HepG2 (cell line): ENCODE data around the gene DOC2A. TPM values are rescaled to one million over a fixed set of nuclear protein-coding genes. Genes with fewer than 3 reads are reported as not detected.

Experiments used
- ARNT2 ChIP-seq: sonication (generic); formaldehyde crosslinking; IDR thresholded peaks from 2 replicates; pipeline ENCODE4 v1.8.0; 2022; ENCODE audit warnings: mild to moderate bottlenecking, low read depth, missing genetic modification reagents, moderate library complexity
- ATF4 ChIP-seq, 2 experiments: fragments of 450-650 bp in 1 of 2; sonication (generic) in 1 of 2; formaldehyde crosslinking; IDR thresholded peaks; 2 replicates each; pipeline versions ENCODE4 v1.5.0 to v1.8.0; 2020 to 2022; ENCODE audit warnings: mild to moderate bottlenecking in 1 of 2, missing genetic modification reagents in 1 of 2
- FOXP4 ChIP-seq: sonication (generic); formaldehyde crosslinking; IDR thresholded peaks from 2 replicates; pipeline ENCODE4 v1.4.0; 2020; ENCODE audit warnings: missing genetic modification reagents
- HIVEP1 ChIP-seq: sonication (generic); formaldehyde crosslinking; IDR thresholded peaks from 2 replicates; pipeline ENCODE4 v1.4.0; 2020; ENCODE audit warnings: mild to moderate bottlenecking, missing genetic modification reagents
- HNF4A ChIP-seq: sonication (generic); formaldehyde crosslinking; IDR thresholded peaks from 2 replicates; pipeline ENCODE4 v1.4.0; 2020; ENCODE audit warnings: missing genetic modification reagents
- HNRNPL ChIP-seq: fragments of 200-400 bp; formaldehyde crosslinking; IDR thresholded peaks from 2 replicates; pipeline ENCODE4 v1.6.1; 2017; ENCODE audit warnings: mild to moderate bottlenecking, low read depth, low read length
- HOMEZ ChIP-seq: IDR thresholded peaks from 2 replicates; pipeline ENCODE4 v1.6.1; 2016; ENCODE audit warnings: low read depth
- KAT8 ChIP-seq: IDR thresholded peaks from 2 replicates; pipeline ENCODE4 v1.6.1; 2016; ENCODE audit warnings: missing genetic modification reagents, missing compliant biosample characterization
- KDM6A ChIP-seq: IDR thresholded peaks from 2 replicates; pipeline ENCODE4 v1.6.1; 2016; ENCODE audit warnings: low read depth
- MAF1 ChIP-seq: sonication (generic); formaldehyde crosslinking; IDR thresholded peaks from 2 replicates; pipeline ENCODE4 v1.5.0; 2020; ENCODE audit warnings: missing genetic modification reagents, borderline replicate concordance
- MTF1 ChIP-seq: sonication (generic); formaldehyde crosslinking; IDR thresholded peaks from 2 replicates; pipeline ENCODE4 v1.5.0; 2020; ENCODE audit warnings: missing genetic modification reagents
- MXD3 ChIP-seq: IDR thresholded peaks from 2 replicates; pipeline ENCODE4 v1.6.1; 2016; ENCODE audit warnings: mild to moderate bottlenecking, missing biosample characterization, missing genetic modification reagents
- NR2F2 ChIP-seq: IDR thresholded peaks from 2 replicates; pipeline ENCODE4 v1.6.1; 2012; ENCODE audit warnings: low read depth, inconsistent platforms, borderline replicate concordance
- SP4 ChIP-seq: sonication (generic); formaldehyde crosslinking; IDR thresholded peaks from 2 replicates; pipeline ENCODE4 v1.8.1; 2023; ENCODE audit warnings: mild to moderate bottlenecking, missing genetic modification reagents
- U2AF2 ChIP-seq: fragments of 200-400 bp; formaldehyde crosslinking; IDR thresholded peaks from 2 replicates; pipeline ENCODE4 v1.6.1; 2017; ENCODE audit warnings: low read depth, mild to moderate bottlenecking, low read length
- ZFYVE20 ChIP-seq: sonication (generic); formaldehyde crosslinking; IDR thresholded peaks from 2 replicates; pipeline ENCODE4 v1.8.0; 2023; ENCODE audit warnings: low read depth, mild to moderate bottlenecking, moderate library complexity, missing genetic modification reagents, borderline replicate concordance
- ZNF207 ChIP-seq: fragments of 450-650 bp; IDR thresholded peaks from 2 replicates; pipeline ENCODE4 v1.6.1; 2016; ENCODE audit warnings: antibody characterized with exemption, borderline replicate concordance
- ZNF234 ChIP-seq: sonication (generic); formaldehyde crosslinking; conservative IDR thresholded peaks from 2 replicates; pipeline ENCODE4 v1.5.1; 2020; ENCODE audit warnings: mild to moderate bottlenecking, missing genetic modification reagents
- ZNF484 ChIP-seq: sonication (generic); formaldehyde crosslinking; IDR thresholded peaks from 2 replicates; pipeline ENCODE4 v1.5.1; 2020; ENCODE audit warnings: mild to moderate bottlenecking, low read depth, missing genetic modification reagents, borderline replicate concordance
- ZNF556 ChIP-seq: sonication (generic); formaldehyde crosslinking; IDR thresholded peaks from 2 replicates; pipeline ENCODE4 v1.4.0; 2020; ENCODE audit warnings: mild to moderate bottlenecking, missing genetic modification reagents, borderline replicate concordance
- ZNF577 ChIP-seq: sonication (generic); formaldehyde crosslinking; IDR thresholded peaks from 2 replicates; pipeline ENCODE4 v1.4.0; 2020; ENCODE audit warnings: mild to moderate bottlenecking, low read depth, missing genetic modification reagents, borderline replicate concordance
- ZNF790 ChIP-seq: sonication (generic); formaldehyde crosslinking; IDR thresholded peaks from 2 replicates; pipeline ENCODE4 v1.8.0; 2022; ENCODE audit warnings: missing genetic modification reagents, mild to moderate bottlenecking, borderline replicate concordance
- ZSCAN21 ChIP-seq: sonication (generic); formaldehyde crosslinking; IDR thresholded peaks from 2 replicates; pipeline ENCODE4 v1.8.0; 2022; ENCODE audit warnings: mild to moderate bottlenecking, missing genetic modification reagents, moderate library complexity, borderline replicate concordance
- polyA plus RNA-seq, 8 experiments: library from polyadenylated mRNA; depleted of rRNA in 3 of 8; stranded (reverse) in 7 of 8; unstranded in 1 of 8; fragments of >200 nt; fragmentation: Illumina TruSeq in 4 of 8; extraction: Trizol in 4 of 8; gene quantifications; 2 replicates each; pipeline versions ENCODE4 v1.2.1 to v1.2.3, GENCODE V29; 2011 to 2016; ENCODE audit warnings: low read depth in 4 of 8, missing spikeins in 1 of 8, mixed read lengths in 1 of 8; ENCODE audit not compliant: insufficient read depth in 1 of 8
- total RNA-seq, 5 experiments: library from RNA; depleted of rRNA; stranded (reverse); fragments of >200 nt; fragmentation: Illumina TruSeq; extraction: Trizol; gene quantifications; 2 replicates each; pipeline ENCODE4 v1.2.3, GENCODE V29; 2016; ENCODE audit warnings: low read depth in 1 of 5
- TF ChIP-seq, protein P1 (sequence below): sonication (generic); formaldehyde crosslinking; IDR thresholded peaks from 2 replicates; pipeline ENCODE4 v1.5.0; 2020; ENCODE audit warnings: missing genetic modification reagents
- TF ChIP-seq, protein P2 (sequence below): sonication (generic); formaldehyde crosslinking; IDR thresholded peaks from 2 replicates; pipeline ENCODE4 v1.5.0; 2020; ENCODE audit warnings: mild to moderate bottlenecking, low read depth, missing genetic modification reagents, borderline replicate concordance

The DOC2A gene
- total and polyA plus RNA-seq, 2 of the 13 experiments (the other 11 are each of a cell fraction or from before 2014, with no cell fraction given), result 0.15 to 0.55 TPM

GRCh38 chr16:29995324-29995910 lies 15.4 kb downstream of the DOC2A start, which contains the start of gene HIRIP3 (continued):
- no peak for TF ChIP-seq ZNF577 (CRISPR knock-in tag)
- no peak for TF ChIP-seq ZNF484 (CRISPR knock-in tag)
- TF ChIP-seq MAF1 (CRISPR knock-in tag), result no peak
- TF ChIP-seq ARNT2 (CRISPR knock-in tag), result no peak
- TF ChIP-seq ZNF234, result no peak
- TF ChIP-seq, protein P1, sequence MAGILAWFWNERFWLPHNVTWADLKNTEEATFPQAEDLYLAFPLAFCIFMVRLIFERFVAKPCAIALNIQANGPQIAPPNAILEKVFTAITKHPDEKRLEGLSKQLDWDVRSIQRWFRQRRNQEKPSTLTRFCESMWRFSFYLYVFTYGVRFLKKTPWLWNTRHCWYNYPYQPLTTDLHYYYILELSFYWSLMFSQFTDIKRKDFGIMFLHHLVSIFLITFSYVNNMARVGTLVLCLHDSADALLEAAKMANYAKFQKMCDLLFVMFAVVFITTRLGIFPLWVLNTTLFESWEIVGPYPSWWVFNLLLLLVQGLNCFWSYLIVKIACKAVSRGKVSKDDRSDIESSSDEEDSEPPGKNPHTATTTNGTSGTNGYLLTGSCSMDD, result peak; percentile 78; the same call in 1 of the 2 replicates
- no peak for TF ChIP-seq HNF4A
- TF ChIP-seq FOXP4 (CRISPR knock-in tag), result no peak
- no peak for TF ChIP-seq ZNF556 (CRISPR knock-in tag)
- TF ChIP-seq HIVEP1 (CRISPR knock-in tag), result peak; percentile 83
- TF ChIP-seq SP4 (CRISPR knock-in tag), result no peak
- TF ChIP-seq ZNF207, result no peak
- TF ChIP-seq KAT8 (CRISPR knock-in tag), result no peak
- TF ChIP-seq NR2F2, result 0 out of 2 replicates have a peak, but pooled peaks have one; percentile 12
- TF ChIP-seq KDM6A (CRISPR knock-in tag), result no peak
- peak; percentile 91 for TF ChIP-seq MTF1
- TF ChIP-seq MXD3 (CRISPR knock-in tag), result no peak; the same call in 1 of the 2 replicates
- TF ChIP-seq, protein P2, sequence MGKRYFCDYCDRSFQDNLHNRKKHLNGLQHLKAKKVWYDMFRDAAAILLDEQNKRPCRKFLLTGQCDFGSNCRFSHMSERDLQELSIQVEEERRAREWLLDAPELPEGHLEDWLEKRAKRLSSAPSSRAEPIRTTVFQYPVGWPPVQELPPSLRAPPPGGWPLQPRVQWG (CRISPR knock-in tag), result no peak
- no peak for TF ChIP-seq ZFYVE20 (CRISPR knock-in tag)
- no peak for TF ChIP-seq ATF4 (CRISPR knock-in tag; IDR thresholded peaks at IDR 0.05)
- peak; percentile 89 for TF ChIP-seq ZNF790 (CRISPR knock-in tag)
- TF ChIP-seq HNRNPL, result no peak; the same call in 1 of the 2 replicates
- 0 out of 2 replicates have a peak, but pooled peaks have one; percentile 10 for TF ChIP-seq ZSCAN21
- TF ChIP-seq U2AF2, result no peak
- no peak; the same call in 1 of the 2 replicates for TF ChIP-seq HOMEZ (CRISPR knock-in tag)
